Cerebellar cortex (tissue), 1 donor: ENCODE data around the gene PWP1.

Experiments
- DNase-seq: peaks from one replicate; pipeline ENCODE4 v3.0.0-alpha.2; 2015; ENCODE audit warnings: low spot score

Gene PWP1

GRCh38 chr12:107735763-107736162 is 50.2 kb downstream of the PWP1 start:
- no peak for DNase-seq

- DNase-seq: no peak
These were observed 51.3 kb downstream of the PWP1 start for GRCh38 chr12:107736914-107737313.

- DNase-seq: no peak
These were observed 62.9 kb downstream of the PWP1 start for GRCh38 chr12:107748472-107748871.

DNA sequence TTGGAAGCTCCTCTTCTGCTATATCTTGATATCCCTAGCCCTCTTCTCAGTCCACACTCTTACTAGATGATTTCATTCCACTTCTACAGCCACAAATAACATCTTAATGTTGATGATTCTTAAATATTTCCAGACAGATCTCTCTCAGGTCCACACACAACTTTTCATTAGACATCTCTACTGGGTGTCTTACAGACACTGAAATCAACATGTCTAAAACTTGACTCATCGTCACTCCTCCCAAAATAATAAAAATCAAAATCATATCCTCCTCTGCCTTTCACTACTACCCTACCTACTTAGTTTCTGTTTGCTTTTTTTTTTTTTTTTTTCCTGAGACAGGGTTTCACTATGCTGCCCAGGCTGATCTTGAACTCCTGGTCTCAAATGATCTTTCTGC is 63.5 kb downstream of the PWP1 start:
- no peak for DNase-seq

- peak; percentile 27 for DNase-seq
These were observed 73.8 kb downstream of the PWP1 start for GRCh38 chr12:107759410-107759809.

DNA sequence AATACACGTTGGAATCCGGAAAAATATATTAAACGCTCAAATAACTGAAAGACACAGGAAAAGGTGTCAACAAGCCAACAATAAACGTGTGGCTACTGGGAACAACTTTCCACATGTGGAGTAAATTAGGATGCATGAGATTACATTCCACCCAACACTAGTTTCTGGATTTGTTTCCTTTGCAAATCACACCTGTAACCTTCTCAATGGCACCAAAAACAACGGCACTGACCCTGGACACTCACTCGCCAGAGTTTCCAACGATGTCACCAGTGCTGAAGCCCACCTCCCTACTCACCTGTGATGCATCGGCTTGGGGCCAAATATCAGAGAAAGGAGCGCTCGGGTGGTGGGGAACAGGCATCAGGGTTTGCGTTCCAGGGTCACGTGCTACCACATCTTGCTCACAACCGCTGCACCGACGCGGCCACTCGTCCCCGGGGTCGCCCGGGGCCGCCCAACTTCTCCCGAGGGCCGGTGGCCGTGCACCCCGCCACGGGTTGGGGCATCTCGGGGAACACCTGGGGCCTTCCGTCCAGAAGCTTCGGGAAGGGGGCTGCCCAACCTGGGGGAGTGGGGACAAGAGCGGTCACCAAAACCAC is 74.7 kb downstream of the PWP1 start:
- DNase-seq: peak; percentile 16

- peak; percentile 92 for DNase-seq
These were observed 75.4 kb downstream of the PWP1 start, which contains the start of gene PRDM4 for GRCh38 chr12:107760809-107761501. Gene PRDM4 (minus strand): TSS chr12:107761137. CDS start chr12:107760515, 622 bp downstream.

GRCh38 chr12:107761502-107761904 is 75.9 kb downstream of the PWP1 start:
- DNase-seq: peak; percentile 45
